Measurements from ENCODE around the gene CDC42BPA.

- TF ChIP-seq CTCF (conservative IDR thresholded peaks at IDR 0.05 in 1 of 2, IDR thresholded peaks at IDR 0.05 in 1 of 2; ENCODE audit: extremely low read depth in 1 of 2, insufficient read depth in 1 of 2, low read depth in 1 of 2, low read length in 2 of 2) (no peak), EZH2 (IDR thresholded peaks at IDR 0.05; ENCODE audit: borderline replicate concordance, low read length) (no peak)
These were observed 276.0 kb downstream of the CDC42BPA start for GRCh38 chr1:227042292-227042691.

Measured in mammary epithelial cell (primary cell).